NB4 (cell line): ENCODE measurements around the gene TCERG1L.

ENCODE experiments used
- MYC ChIP-seq: IDR thresholded peaks from 2 replicates; pipeline ENCODE4 v1.6.1; 2011; ENCODE audit warnings: low read depth, low read length
- TF ChIP-seq, protein P1 (sequence below): IDR thresholded peaks from one replicate; pipeline ENCODE4 v1.5.1; 2012; ENCODE audit warnings: low read depth, low read length

DNA sequence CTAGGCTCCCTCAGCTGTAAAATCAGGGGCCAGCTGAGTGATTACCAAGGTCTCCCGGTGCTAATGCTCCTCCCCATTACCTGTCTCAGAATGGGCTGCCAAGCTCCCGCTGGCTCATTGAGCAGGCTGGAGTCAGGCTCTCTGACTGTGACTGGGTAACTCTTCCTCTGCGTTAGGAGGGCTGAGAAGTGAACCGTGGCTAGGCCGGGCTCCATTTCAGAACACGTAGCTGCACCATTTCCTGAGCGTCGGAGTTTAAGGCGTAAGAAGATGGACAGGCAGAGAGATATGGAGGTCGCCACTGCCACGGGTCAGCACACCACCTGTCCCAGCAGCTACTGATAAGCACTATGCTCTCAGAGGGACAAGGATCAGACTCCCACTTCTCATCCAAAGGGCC, 250.3 kb downstream of the TCERG1L start:
- TF ChIP-seq, protein P1, sequence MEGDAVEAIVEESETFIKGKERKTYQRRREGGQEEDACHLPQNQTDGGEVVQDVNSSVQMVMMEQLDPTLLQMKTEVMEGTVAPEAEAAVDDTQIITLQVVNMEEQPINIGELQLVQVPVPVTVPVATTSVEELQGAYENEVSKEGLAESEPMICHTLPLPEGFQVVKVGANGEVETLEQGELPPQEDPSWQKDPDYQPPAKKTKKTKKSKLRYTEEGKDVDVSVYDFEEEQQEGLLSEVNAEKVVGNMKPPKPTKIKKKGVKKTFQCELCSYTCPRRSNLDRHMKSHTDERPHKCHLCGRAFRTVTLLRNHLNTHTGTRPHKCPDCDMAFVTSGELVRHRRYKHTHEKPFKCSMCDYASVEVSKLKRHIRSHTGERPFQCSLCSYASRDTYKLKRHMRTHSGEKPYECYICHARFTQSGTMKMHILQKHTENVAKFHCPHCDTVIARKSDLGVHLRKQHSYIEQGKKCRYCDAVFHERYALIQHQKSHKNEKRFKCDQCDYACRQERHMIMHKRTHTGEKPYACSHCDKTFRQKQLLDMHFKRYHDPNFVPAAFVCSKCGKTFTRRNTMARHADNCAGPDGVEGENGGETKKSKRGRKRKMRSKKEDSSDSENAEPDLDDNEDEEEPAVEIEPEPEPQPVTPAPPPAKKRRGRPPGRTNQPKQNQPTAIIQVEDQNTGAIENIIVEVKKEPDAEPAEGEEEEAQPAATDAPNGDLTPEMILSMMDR = no peak
- no peak for TF ChIP-seq MYC
